Aorta (tissue), 5 donors: ENCODE results near the gene NPFFR1. TPM values are rescaled to one million over a fixed set of nuclear protein-coding genes. Genes with fewer than 3 reads are reported as not detected.
A peak's percentile ranks its signal among the peaks of the same experiment; 100 is the strongest.
"Not testable (repeated sequence)": the region's sequence is repeated elsewhere in the genome, so short reads cannot be mapped to it uniquely, and the experiment has no call there.

Experiments
- ATAC-seq: fragments of 200-7000 bp; cut with Tn5 transposase; one replicate; pipeline ENCODE4 v1.9.1; 2022; ENCODE audit warnings: moderate library complexity; ENCODE audit not compliant: low FRiP score
- DNase-seq, 2 donors: peaks; one replicate each; pipeline ENCODE4 v3.0.0-alpha.2; 2020
- H3K27ac ChIP-seq, 2 donors: one replicate each; pipeline ENCODE4 v1.5.1; 2013; ENCODE audit warnings: low read length in 2 of 2, mild to moderate bottlenecking in 2 of 2, moderate library complexity in 2 of 2, control low read depth in 1 of 2, inconsistent platforms in 1 of 2, low read depth in 1 of 2
- H3K27me3 ChIP-seq, 2 donors: one replicate each; pipeline ENCODE4 v1.6.1; 2013; ENCODE audit warnings: control low read depth in 1 of 2, low read length in 1 of 2, mild to moderate bottlenecking in 1 of 2, moderate library complexity in 1 of 2; ENCODE audit not compliant: insufficient read depth in 2 of 2, control insufficient read depth in 1 of 2
- H3K36me3 ChIP-seq, 2 donors: one replicate each; pipeline ENCODE4 v1.6.1; 2013; ENCODE audit warnings: control low read depth in 1 of 2, low read length in 1 of 2, mild to moderate bottlenecking in 1 of 2; ENCODE audit not compliant: insufficient read depth in 2 of 2, control insufficient read depth in 1 of 2
- H3K4me1 ChIP-seq, 2 donors: one replicate each; pipeline ENCODE4 v1.6.1; 2013; ENCODE audit warnings: low read length in 2 of 2, control low read depth in 1 of 2, mild to moderate bottlenecking in 1 of 2, moderate library complexity in 1 of 2; ENCODE audit not compliant: insufficient read depth in 2 of 2, control insufficient read depth in 1 of 2
- H3K4me3 ChIP-seq, 2 donors: one replicate each; pipeline ENCODE4 v1.5.1; 2013; ENCODE audit warnings: low read length in 2 of 2, control low read depth in 1 of 2, mild to moderate bottlenecking in 1 of 2
- H3K9me3 ChIP-seq: one replicate; pipeline ENCODE4 v1.6.1; 2013; ENCODE audit warnings: mild to moderate bottlenecking, low read length; ENCODE audit not compliant: control insufficient read depth
- WGBS, 2 donors: extraction: QIAGEN DNeasy Blood & Tissue Kit; methylation state at CpG; one replicate each; pipeline ENCODE4 v1.1.7; 2013; 5-methylcytosine and 5-hydroxymethylcytosine counted together
- intact Hi-C, 2 donors: fragments of 100-400 bp; cut with DNase I; formaldehyde crosslinking; loops; one replicate each; pipeline versions ENCODE4 v1.14.2 to v1.15.0; 2022
- polyA plus RNA-seq, 2 donors: library from polyadenylated mRNA; stranded (reverse); fragments of 200-250 nt; gene quantifications; one replicate each; pipeline ENCODE4 v1.2.3, GENCODE V29; 2013
- total RNA-seq, 2 donors: library from RNA; stranded (reverse); fragmentation: NEBNext Ultra II Directional; extraction: Animal tissue kit (Norgen Biotek cat#: 25700); gene quantifications; one replicate each; pipeline ENCODE4 v1.2.1, GENCODE V29; 2021
- donor health status: healthy with polysubstance abuse.
- donor health status: Bipolar disorder and iron deficiency.
- donor health status: DM: no; HTN: no; CAD: no.
- donor health status: DM: no; HTN: no; CAD: no.
- donor health status: DM: yes; HTN: yes; CAD: no.

The NPFFR1 gene
- total and polyA plus RNA-seq, 4 donors, result under 0.01 to 0.06 (median 0.03) TPM; not detected in 1

DNA sequence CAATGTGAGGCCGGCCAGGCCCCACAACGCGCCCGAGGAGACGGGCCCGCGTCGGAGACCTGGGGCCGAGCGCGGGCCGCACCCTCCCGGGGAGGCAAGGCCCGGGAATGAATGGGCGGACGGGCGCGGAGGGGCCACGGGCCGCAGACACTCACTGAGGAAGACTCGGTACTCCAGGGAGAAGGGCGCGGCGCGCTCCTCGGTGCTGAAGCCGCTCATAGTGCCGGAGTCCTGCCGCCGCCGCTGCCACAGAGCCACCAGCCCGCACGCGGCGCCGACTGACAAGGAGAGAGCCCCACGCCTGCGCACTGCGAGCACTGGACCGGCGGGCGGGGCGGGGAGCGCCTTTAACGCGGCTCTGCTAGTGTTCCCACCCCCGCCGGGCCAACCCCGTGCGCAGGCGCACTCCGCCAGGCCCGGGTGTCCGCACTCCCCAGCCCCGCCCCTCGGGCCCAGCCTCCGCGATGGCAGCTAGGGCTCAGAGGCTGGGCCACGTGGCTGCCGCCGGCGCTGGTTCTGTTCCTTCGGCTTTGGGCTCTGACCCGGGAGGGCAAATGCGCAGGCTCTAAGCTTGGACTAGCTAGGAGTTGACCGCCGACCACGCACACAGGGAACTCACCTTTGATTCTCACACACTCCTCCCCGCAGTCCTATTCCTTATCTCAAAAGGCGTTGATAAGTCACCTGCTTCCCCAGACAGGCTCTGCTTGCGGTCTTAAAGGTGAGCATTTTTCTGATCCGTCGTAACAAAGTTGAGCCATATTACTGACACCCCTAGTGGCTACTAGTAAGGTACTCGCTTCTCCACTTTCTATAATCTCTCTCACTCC lies 50.5 kb downstream of the NPFFR1 start, which contains the start of gene PPA1:
PPA1 (minus strand) TSS at position 321 of the 830 bp plus-strand sequence; CDS start at position 219, 102 bp downstream.
- Histone ChIP-seq H3K4me3 (peak within 1 kb of the TSS; percentile 55 to 75), H3K27me3 (no peaks in the 10 kb centered on the region), H3K27ac (peak within 1 kb of the TSS in 1 of 2 donors; percentile 28), H3K9me3 (no peaks in the 10 kb centered on the region), H3K36me3 (no peaks in the 10 kb centered on the region), H3K4me1 (no peaks in the 10 kb centered on the region)
- DNase-seq (peak; percentile 99 to 100), ATAC-seq (peak; percentile 99)
- intact Hi-C loops, result loop anchor here in 1 of 2 donors (5.0 kb wide), 1 partner anchor 64 kb away; no protein-coding TSS in a partner anchor
- WGBS, 2 donors, result 0% methylated on average over 43 to 74 of the region's 74 CpGs

GRCh38 chr10:70232859-70233108 lies 51.0 kb downstream of the NPFFR1 start:
- intact Hi-C loops, result loop anchor here in 1 of 2 donors (5.0 kb wide), 1 partner anchor 65 kb away; no protein-coding TSS in a partner anchor

DNA sequence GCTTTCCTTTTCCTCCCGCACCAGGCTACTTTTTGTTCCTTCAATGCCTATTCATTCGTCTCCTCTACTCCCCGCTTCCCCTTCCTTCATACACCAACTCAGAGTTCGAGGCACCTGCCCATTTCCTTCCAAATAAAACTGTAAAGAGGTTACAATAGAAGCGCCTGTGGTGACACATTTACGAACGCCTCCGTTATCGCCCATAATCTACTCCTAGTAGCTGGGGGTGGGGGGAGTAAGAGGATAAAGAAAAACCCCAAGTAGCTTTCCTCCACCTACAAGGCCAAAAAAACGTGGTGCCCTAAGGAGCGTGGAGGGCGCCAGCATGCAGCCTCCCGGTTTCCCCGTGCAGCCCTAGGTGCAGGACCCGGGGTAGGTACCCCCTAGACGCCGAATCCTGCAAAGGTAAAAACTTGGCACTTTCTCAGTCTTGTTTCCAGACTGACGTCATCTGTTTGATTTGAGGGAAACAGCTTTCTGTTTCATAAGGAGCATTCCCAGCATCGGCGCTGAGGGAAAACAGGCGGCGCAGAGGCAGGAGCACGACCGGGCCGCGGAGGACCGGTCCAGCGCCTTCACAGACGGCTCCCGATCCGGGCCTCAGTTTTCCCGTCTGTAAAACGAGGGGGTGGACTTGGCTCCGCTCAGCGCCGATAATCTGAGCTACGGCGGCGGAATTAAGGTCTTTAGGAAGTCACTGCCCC lies 51.5 kb downstream of the NPFFR1 start:
- WGBS, 2 donors, result 8 to 11% methylated on average over 39 of the region's 39 CpGs
- DNase-seq, result no peak
- no peak overlapping the region for H3K27ac ChIP-seq
- H3K36me3 ChIP-seq, result no peaks in the 10 kb centered on the region
- no peaks in the 10 kb centered on the region for H3K27me3 ChIP-seq
- H3K9me3 ChIP-seq, result no peaks in the 10 kb centered on the region
- intact Hi-C loops, result loop anchor here in 1 of 2 donors (5.0 kb wide), 1 partner anchor 65 kb away; no protein-coding TSS in a partner anchor
- peaks cover 0 to 1% of the 10 kb centered on the region in 2 donors for H3K4me1 ChIP-seq
- ATAC-seq, result no peak
- peak overlapping the region; percentile 55 to 75 for H3K4me3 ChIP-seq

More at GRCh38 chr10:70232859-70233108, 51.0 kb downstream of the NPFFR1 start:
- H3K4me3 ChIP-seq, result peak overlapping the region; percentile 55 to 75
- no peak for DNase-seq
- no peak overlapping the region for H3K27ac ChIP-seq
- H3K27me3 ChIP-seq, result no peaks in the 10 kb centered on the region
- H3K36me3 ChIP-seq, result no peaks in the 10 kb centered on the region
- 0% methylated on average over 13 to 18 of the region's 18 CpGs for WGBS, 2 donors
- H3K9me3 ChIP-seq, result no peaks in the 10 kb centered on the region
- no peak for ATAC-seq
- peaks cover 0 to 1% of the 10 kb centered on the region in 2 donors for H3K4me1 ChIP-seq

- intact Hi-C loops, result no loop called here
- DNase-seq (no peak), ATAC-seq (no peak)
- Histone ChIP-seq H3K4me1 (peaks cover 0 to 1% of the 10 kb centered on the region in 2 donors), H3K36me3 (no peaks in the 10 kb centered on the region), H3K27me3 (no peaks in the 10 kb centered on the region), H3K9me3 (no peaks in the 10 kb centered on the region), H3K27ac (no peak overlapping the region), H3K4me3 (no peak overlapping the region)
- WGBS, 2 donors, result 63 to 65% methylated on average over 1 of the region's 1 CpG
These were observed 55.3 kb downstream of the NPFFR1 start for GRCh38 chr10:70228491-70228890.

GRCh38 chr10:70227548-70228320 lies 56.1 kb downstream of the NPFFR1 start:
- Histone ChIP-seq H3K4me3 (no peak overlapping the region), H3K27ac (no peak overlapping the region), H3K9me3 (no peaks in the 10 kb centered on the region), H3K4me1 (peaks cover 0 to 1% of the 10 kb centered on the region in 2 donors), H3K27me3 (no peaks in the 10 kb centered on the region), H3K36me3 (no peaks in the 10 kb centered on the region)
- intact Hi-C loops, result no loop called here
- DNase-seq, result no peak
- no peak for ATAC-seq
- WGBS, 2 donors, result 56 to 59% methylated on average over 3 of the region's 3 CpGs

GRCh38 chr10:70223728-70224127 lies 60.1 kb downstream of the NPFFR1 start:
- no peaks in the 10 kb centered on the region for H3K27me3 ChIP-seq
- no peaks in the 10 kb centered on the region for H3K9me3 ChIP-seq
- H3K27ac ChIP-seq, result no peak overlapping the region
- WGBS, 2 donors, result 88 to 90% methylated on average over 2 of the region's 2 CpGs
- intact Hi-C loops, result no loop called here
- no peak for ATAC-seq
- no peak overlapping the region for H3K4me3 ChIP-seq
- H3K36me3 ChIP-seq, result no peaks in the 10 kb centered on the region
- DNase-seq, result no peak
- H3K4me1 ChIP-seq, result peaks cover 0 to 1% of the 10 kb centered on the region in 2 donors

- 87 to 91% methylated on average over 9 of the region's 9 CpGs for WGBS, 2 donors
- H3K27ac ChIP-seq, intact Hi-C loops: not testable (repeated sequence)
These were observed 60.9 kb downstream of the NPFFR1 start for GRCh38 chr10:70222811-70223447.

GRCh38 chr10:70222340-70222794 lies 61.4 kb downstream of the NPFFR1 start:
- H3K27ac ChIP-seq, result no peak overlapping the region
- WGBS, 2 donors, result 92 to 94% methylated on average over 3 of the region's 3 CpGs
- intact Hi-C loops, result no loop called here
- no peaks in the 10 kb centered on the region for H3K36me3 ChIP-seq
- DNase-seq (no peak), ATAC-seq (no peak)
- no peaks in the 10 kb centered on the region for H3K27me3 ChIP-seq
- no peaks in the 10 kb centered on the region for H3K9me3 ChIP-seq
- no peaks in the 10 kb centered on the region for H3K4me1 ChIP-seq
- no peak overlapping the region for H3K4me3 ChIP-seq

More at GRCh38 chr10:70222811-70223447, 60.9 kb downstream of the NPFFR1 start:
- not testable (repeated sequence) for ATAC-seq, DNase-seq, H3K4me1 ChIP-seq, H3K27me3 ChIP-seq, H3K4me3 ChIP-seq, H3K9me3 ChIP-seq, H3K36me3 ChIP-seq
